Suprapubic skin (tissue), 4 donors: Measurements from ENCODE around the gene SIDT1. TPM values are rescaled to one million over a fixed set of nuclear protein-coding genes. Genes with fewer than 3 reads are reported as not detected.

Experiments
- DNase-seq, 2 donors: peaks; one replicate each; pipeline ENCODE4 v3.0.0-alpha.2; 2019; ENCODE audit warnings: low spot score in 2 of 2
- H3K27ac ChIP-seq: fragments of 200-600 bp; sonication (generic); one replicate; pipeline ENCODE4 v1.5.1; 2019
- H3K27me3 ChIP-seq: fragments of 200-600 bp; sonication (generic); one replicate; pipeline ENCODE4 v1.5.1; 2019
- H3K36me3 ChIP-seq: fragments of 200-600 bp; sonication (generic); one replicate; pipeline ENCODE4 v1.5.1; 2019
- H3K4me1 ChIP-seq: fragments of 200-600 bp; sonication (generic); one replicate; pipeline ENCODE4 v1.5.1; 2019
- H3K4me3 ChIP-seq: fragments of 200-600 bp; sonication (generic); one replicate; pipeline ENCODE4 v1.5.1; 2019; ENCODE audit warnings: mild to moderate bottlenecking
- H3K9me3 ChIP-seq: fragments of 200-600 bp; sonication (generic); one replicate; pipeline ENCODE4 v1.5.1; 2019
- EP300 ChIP-seq: sonication (generic); formaldehyde crosslinking; IDR thresholded peaks from one replicate; pipeline ENCODE4 v1.6.1; 2017; ENCODE audit warnings: antibody characterized with exemption
- POLR2A ChIP-seq, 2 donors: fragments of 450-650 bp; IDR thresholded peaks; one replicate each; pipeline ENCODE4 v1.6.1; 2017; ENCODE audit warnings: antibody characterized with exemption in 2 of 2, mild to moderate bottlenecking in 2 of 2, moderate library complexity in 2 of 2
- POLR2AphosphoS5 ChIP-seq, 3 donors: sonication (generic); formaldehyde crosslinking; IDR thresholded peaks; one replicate each; pipeline ENCODE4 v1.6.1; 2017; ENCODE audit warnings: antibody characterized with exemption in 3 of 3
- WGBS: methylation state at CpG from one replicate; pipeline ENCODE4 v1.1.5; 2018; 5-methylcytosine and 5-hydroxymethylcytosine counted together
- total RNA-seq, 4 donors: library from RNA; depleted of rRNA; stranded (reverse); fragments of >200 nt; gene quantifications; one replicate each; pipeline ENCODE4 v1.1.0, GENCODE V29; 2016
- TF ChIP-seq, protein P1 (sequence below), 2 donors: fragments of 200-600 bp in 1 of 2; fragments of 450-650 bp in 1 of 2; sonication (generic) in 1 of 2; IDR thresholded peaks; one replicate each; pipeline ENCODE4 v1.5.1; 2016 to 2019; ENCODE audit warnings: antibody characterized with exemption in 2 of 2, mild to moderate bottlenecking in 1 of 2, moderate library complexity in 1 of 2

Gene SIDT1
- total RNA-seq, 4 donors from 2014 or later, result 0.34 to 11.4 (median 2.2) TPM

DNA sequence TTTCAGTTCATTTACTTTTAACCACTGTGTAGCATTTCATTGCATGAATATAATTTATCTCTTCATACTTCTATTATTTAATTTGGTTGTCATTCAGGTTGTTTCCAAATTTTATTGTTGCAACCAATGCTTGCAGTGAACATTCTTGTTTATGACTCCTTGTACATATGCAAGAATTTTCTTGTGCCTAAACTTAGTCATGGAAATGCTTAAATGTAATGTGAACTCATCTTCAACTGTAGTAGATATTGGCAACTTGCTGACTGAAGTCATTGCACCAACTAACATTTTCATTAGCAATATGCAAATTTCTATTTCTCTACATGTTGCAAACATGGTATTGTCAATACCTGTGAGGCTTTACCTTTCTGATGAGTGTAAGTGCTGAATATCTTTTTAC, 26.7 kb downstream of the SIDT1 start:
- TF ChIP-seq POLR2A (IDR thresholded peaks at IDR 0.05), result no peak
- no peak for TF ChIP-seq POLR2AphosphoS5 (IDR thresholded peaks at IDR 0.05)
- TF ChIP-seq EP300, result no peak
- TF ChIP-seq, protein P1, sequence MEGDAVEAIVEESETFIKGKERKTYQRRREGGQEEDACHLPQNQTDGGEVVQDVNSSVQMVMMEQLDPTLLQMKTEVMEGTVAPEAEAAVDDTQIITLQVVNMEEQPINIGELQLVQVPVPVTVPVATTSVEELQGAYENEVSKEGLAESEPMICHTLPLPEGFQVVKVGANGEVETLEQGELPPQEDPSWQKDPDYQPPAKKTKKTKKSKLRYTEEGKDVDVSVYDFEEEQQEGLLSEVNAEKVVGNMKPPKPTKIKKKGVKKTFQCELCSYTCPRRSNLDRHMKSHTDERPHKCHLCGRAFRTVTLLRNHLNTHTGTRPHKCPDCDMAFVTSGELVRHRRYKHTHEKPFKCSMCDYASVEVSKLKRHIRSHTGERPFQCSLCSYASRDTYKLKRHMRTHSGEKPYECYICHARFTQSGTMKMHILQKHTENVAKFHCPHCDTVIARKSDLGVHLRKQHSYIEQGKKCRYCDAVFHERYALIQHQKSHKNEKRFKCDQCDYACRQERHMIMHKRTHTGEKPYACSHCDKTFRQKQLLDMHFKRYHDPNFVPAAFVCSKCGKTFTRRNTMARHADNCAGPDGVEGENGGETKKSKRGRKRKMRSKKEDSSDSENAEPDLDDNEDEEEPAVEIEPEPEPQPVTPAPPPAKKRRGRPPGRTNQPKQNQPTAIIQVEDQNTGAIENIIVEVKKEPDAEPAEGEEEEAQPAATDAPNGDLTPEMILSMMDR (IDR thresholded peaks at IDR 0.05), result no peak
- DNase-seq, result no peak
- H3K36me3 ChIP-seq, result no peaks in the 10 kb centered on the region
- no peaks in the 10 kb centered on the region for H3K27me3 ChIP-seq
- no peak overlapping the region for H3K4me3 ChIP-seq
- H3K9me3 ChIP-seq, result no peaks in the 10 kb centered on the region
- no peak overlapping the region for H3K27ac ChIP-seq
- H3K4me1 ChIP-seq, result no peaks in the 10 kb centered on the region

- DNase-seq, result no peak
- H3K9me3 ChIP-seq, result no peaks in the 10 kb centered on the region
- no peaks in the 10 kb centered on the region for H3K36me3 ChIP-seq
- 60% methylated on average over 6 of the region's 6 CpGs for WGBS
- TF ChIP-seq POLR2AphosphoS5 (IDR thresholded peaks at IDR 0.05) (no peak), POLR2A (IDR thresholded peaks at IDR 0.05) (no peak), EP300 (no peak)
- TF ChIP-seq, protein P1 (IDR thresholded peaks at IDR 0.05), result no peak
- H3K27ac ChIP-seq, result no peak overlapping the region
- no peak overlapping the region for H3K4me3 ChIP-seq
- no peaks in the 10 kb centered on the region for H3K4me1 ChIP-seq
- H3K27me3 ChIP-seq, result no peaks in the 10 kb centered on the region
These were observed 27.9 kb downstream of the SIDT1 start for GRCh38 chr3:113560271-113560670.

DNA sequence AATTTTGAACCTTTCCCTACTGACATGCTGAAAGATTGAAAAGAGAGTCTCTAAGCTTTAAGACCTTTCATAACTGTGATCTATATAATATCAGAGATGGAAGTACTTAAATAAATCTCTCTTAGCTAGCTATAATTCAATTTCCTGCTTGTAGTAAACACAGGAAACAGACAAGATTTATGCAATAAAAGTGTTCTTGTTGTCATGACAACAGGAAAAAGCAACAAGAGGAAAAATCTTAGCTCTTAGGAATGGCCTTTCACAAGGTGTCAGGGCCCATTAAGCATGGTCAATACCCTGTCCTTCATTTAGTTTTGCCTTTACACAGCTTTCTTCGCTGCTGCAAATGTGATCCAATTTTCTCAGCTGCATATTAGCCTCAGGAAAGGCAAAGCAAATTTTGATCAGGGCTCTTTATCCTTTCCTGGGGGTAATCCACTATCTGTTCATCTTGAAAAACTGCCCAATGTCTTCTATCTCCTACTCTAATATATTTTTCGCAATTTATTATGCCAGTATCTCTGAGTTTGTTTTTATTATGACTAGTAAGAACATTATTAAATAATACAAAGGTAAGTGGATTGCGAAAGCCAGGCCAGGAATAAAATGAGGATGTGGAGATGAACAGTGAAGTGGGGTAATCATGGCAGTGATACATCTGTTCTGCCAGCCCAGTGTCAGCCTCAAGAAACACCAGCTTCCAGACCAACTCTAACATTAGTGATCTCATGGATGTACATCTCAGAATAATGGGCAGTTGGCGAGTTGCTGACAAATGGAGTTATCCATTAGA, 28.7 kb downstream of the SIDT1 start:
- DNase-seq, result no peak
- Histone ChIP-seq H3K4me3 (no peak overlapping the region), H3K36me3 (no peaks in the 10 kb centered on the region), H3K9me3 (no peaks in the 10 kb centered on the region), H3K27me3 (no peaks in the 10 kb centered on the region), H3K4me1 (no peaks in the 10 kb centered on the region), H3K27ac (no peak overlapping the region)
- TF ChIP-seq EP300, result no peak
- TF ChIP-seq POLR2AphosphoS5 (IDR thresholded peaks at IDR 0.05), result no peak
- TF ChIP-seq POLR2A (IDR thresholded peaks at IDR 0.05), result no peak
- TF ChIP-seq, protein P1 (IDR thresholded peaks at IDR 0.05), result no peak
- 83% methylated on average over 4 of the region's 4 CpGs for WGBS

DNA sequence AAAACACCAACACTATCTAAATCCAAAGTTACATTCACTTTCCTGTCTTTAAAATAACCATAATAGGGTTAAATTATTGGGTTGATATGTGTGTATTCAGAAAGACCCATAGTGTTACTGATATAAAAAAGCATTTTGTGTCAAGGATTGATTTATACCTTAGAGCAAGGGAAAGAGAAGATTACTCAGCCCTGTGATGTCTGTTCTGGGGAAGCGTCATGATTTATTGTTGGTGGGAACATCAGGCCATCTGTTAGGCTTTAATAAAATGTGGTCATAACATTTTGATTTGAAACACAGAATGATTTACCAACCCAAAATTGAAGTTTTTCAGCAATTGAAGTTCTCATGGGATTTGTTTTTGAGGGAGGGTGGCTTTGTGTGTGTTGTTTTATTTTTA, 33.2 kb downstream of the SIDT1 start:
- H3K36me3 ChIP-seq, result no peaks in the 10 kb centered on the region
- no peak overlapping the region for H3K4me3 ChIP-seq
- H3K27me3 ChIP-seq, result no peaks in the 10 kb centered on the region
- no peaks in the 10 kb centered on the region for H3K4me1 ChIP-seq
- TF ChIP-seq EP300, result no peak
- no peak for TF ChIP-seq POLR2A (IDR thresholded peaks at IDR 0.05)
- TF ChIP-seq, protein P1 (IDR thresholded peaks at IDR 0.05), result no peak
- TF ChIP-seq POLR2AphosphoS5 (IDR thresholded peaks at IDR 0.05), result no peak
- no peak for DNase-seq
- no peak overlapping the region for H3K27ac ChIP-seq
- no peaks in the 10 kb centered on the region for H3K9me3 ChIP-seq
- WGBS, result 38% methylated on average over 1 of the region's 1 CpG

DNA sequence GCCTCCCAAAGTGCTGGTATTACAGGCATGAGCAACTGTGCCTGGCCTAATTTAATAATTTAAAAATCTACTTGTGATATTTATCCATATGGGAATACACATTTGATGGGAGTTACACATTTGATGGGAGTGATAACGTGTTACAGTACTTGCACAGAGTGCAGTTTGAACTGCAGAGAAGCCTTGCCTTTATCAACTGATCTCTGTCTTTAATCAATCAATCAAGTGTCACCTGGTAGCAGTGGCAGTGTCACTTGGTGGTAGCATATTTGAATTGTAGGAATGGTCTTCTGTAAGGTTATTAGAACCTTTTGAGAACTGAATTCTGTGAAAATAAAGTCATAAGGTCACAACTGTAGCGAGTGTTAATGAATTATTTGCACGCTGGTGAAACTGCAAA, 37.8 kb downstream of the SIDT1 start:
- no peak for TF ChIP-seq POLR2AphosphoS5 (IDR thresholded peaks at IDR 0.05)
- TF ChIP-seq, protein P1 (IDR thresholded peaks at IDR 0.05), result no peak
- no peak for TF ChIP-seq POLR2A (IDR thresholded peaks at IDR 0.05)
- TF ChIP-seq EP300, result no peak
- WGBS, result 91% methylated on average over 3 of the region's 3 CpGs
- H3K36me3 ChIP-seq, result no peaks in the 10 kb centered on the region
- no peak overlapping the region for H3K27ac ChIP-seq
- no peaks in the 10 kb centered on the region for H3K4me1 ChIP-seq
- DNase-seq, result no peak
- no peaks in the 10 kb centered on the region for H3K9me3 ChIP-seq
- H3K27me3 ChIP-seq, result no peaks in the 10 kb centered on the region
- H3K4me3 ChIP-seq, result no peak overlapping the region
